Loucy (cell line): ENCODE data around the gene SLC6A2.

Experiments used
- H2AFZ ChIP-seq: fragments of 200-600 bp; sonication (generic); 2 replicates; pipeline ENCODE4 v1.6.0; 2016; ENCODE audit warnings: antibody characterized with exemption, mild to moderate bottlenecking, low read length, moderate library complexity
- H3F3A ChIP-seq: fragments of 200-600 bp; 2 replicates; pipeline ENCODE4 v1.6.0; 2016; ENCODE audit warnings: antibody characterized with exemption, low read depth, mild to moderate bottlenecking
- H3K27me3 ChIP-seq: fragments of 200-600 bp; sonication (generic); 2 replicates; pipeline ENCODE4 v1.6.1; 2014; ENCODE audit warnings: low read length, mild to moderate bottlenecking; ENCODE audit not compliant: insufficient read depth, poor library complexity, severe bottlenecking
- H3K36me3 ChIP-seq: fragments of 200-600 bp; sonication (generic); 2 replicates; pipeline ENCODE4 v1.6.1; 2016; ENCODE audit warnings: low read length; ENCODE audit not compliant: insufficient read depth
- H3K4me1 ChIP-seq: fragments of 200-600 bp; sonication (generic); 2 replicates; pipeline ENCODE4 v1.5.1; 2014; ENCODE audit warnings: low read length, mild to moderate bottlenecking; ENCODE audit not compliant: insufficient read depth, poor library complexity, severe bottlenecking
- H3K4me2 ChIP-seq: fragments of 200-600 bp; sonication (generic); 2 replicates; pipeline ENCODE4 v1.6.0; 2014; ENCODE audit warnings: antibody characterized with exemption, low read length, low read depth, mild to moderate bottlenecking; ENCODE audit not compliant: poor library complexity, severe bottlenecking
- H3K4me3 ChIP-seq: fragments of 200-600 bp; sonication (generic); 2 replicates; pipeline ENCODE4 v1.5.1; 2014; ENCODE audit warnings: low read length, mild to moderate bottlenecking, mixed read lengths; ENCODE audit not compliant: poor library complexity, severe bottlenecking
- H3K79me2 ChIP-seq: fragments of 200-600 bp; sonication (generic); 2 replicates; pipeline ENCODE4 v1.6.1; 2014; ENCODE audit warnings: low read length; ENCODE audit not compliant: insufficient read depth
- H3K9ac ChIP-seq: fragments of 200-600 bp; sonication (generic); 2 replicates; pipeline ENCODE4 v1.6.0; 2014; ENCODE audit warnings: mild to moderate bottlenecking, low read depth, low read length, moderate library complexity; ENCODE audit not compliant: poor library complexity, severe bottlenecking
- H3K9me2 ChIP-seq: fragments of 200-600 bp; sonication (generic); replicated peaks from 2 replicates; pipeline ENCODE4 v1.6.1; 2016; ENCODE audit warnings: low read depth, low read length, mixed read lengths
- H3K9me3 ChIP-seq: fragments of 200-600 bp; sonication (generic); 2 replicates; pipeline ENCODE4 v1.6.1; 2014; ENCODE audit warnings: mild to moderate bottlenecking, antibody characterized with exemption, low read length, low read depth; ENCODE audit not compliant: insufficient read depth
- H4K20me1 ChIP-seq: fragments of 200-600 bp; sonication (generic); 2 replicates; pipeline ENCODE4 v1.6.0; 2014; ENCODE audit warnings: antibody characterized with exemption, low read length, mild to moderate bottlenecking; ENCODE audit not compliant: insufficient read depth, poor library complexity, severe bottlenecking
- CTCF ChIP-seq: fragments of 200-600 bp; sonication (generic); conservative IDR thresholded peaks from 2 replicates; pipeline ENCODE4 v1.5.1; 2014; ENCODE audit warnings: mild to moderate bottlenecking, antibody characterized with exemption, low read length
- EZH2phosphoT487 ChIP-seq: fragments of 200-600 bp; IDR thresholded peaks from 2 replicates; pipeline ENCODE4 v1.6.1; 2018; ENCODE audit warnings: antibody characterized with exemption, mild to moderate bottlenecking, moderate library complexity, borderline replicate concordance

SLC6A2 gene

GRCh38 chr16:55682086-55682485 lies 26.3 kb downstream of the SLC6A2 start:
- no peaks in the 10 kb centered on the region for H3K4me1 ChIP-seq
- H3K9me3 ChIP-seq = no peaks in the 10 kb centered on the region

GRCh38 chr16:55685973-55686372 lies 30.2 kb downstream of the SLC6A2 start:
- no peaks in the 10 kb centered on the region for H3K9me2 ChIP-seq
- no peaks in the 10 kb centered on the region for H4K20me1 ChIP-seq
- no peaks in the 10 kb centered on the region for H3K79me2 ChIP-seq
- no peaks in the 10 kb centered on the region for H3K27me3 ChIP-seq
- no peaks in the 10 kb centered on the region for H3F3A ChIP-seq
- H3K4me1 ChIP-seq = no peaks in the 10 kb centered on the region
- no peak overlapping the region for H3K4me2 ChIP-seq
- H3K9ac ChIP-seq = no peak overlapping the region
- no peak overlapping the region for H3K4me3 ChIP-seq
- no peak overlapping the region for H2AFZ ChIP-seq
- TF ChIP-seq CTCF = no peak
- no peak for TF ChIP-seq EZH2phosphoT487
- H3K36me3 ChIP-seq = no peaks in the 10 kb centered on the region
- H3K9me3 ChIP-seq = no peaks in the 10 kb centered on the region

More at GRCh38 chr16:55682086-55682485, 26.3 kb downstream of the SLC6A2 start:
- no peaks in the 10 kb centered on the region for H3K79me2 ChIP-seq
- H3K27me3 ChIP-seq = no peaks in the 10 kb centered on the region
- H3K4me3 ChIP-seq = no peak overlapping the region
- no peaks in the 10 kb centered on the region for H4K20me1 ChIP-seq
- H2AFZ ChIP-seq = no peak overlapping the region
- no peaks in the 10 kb centered on the region for H3K9me2 ChIP-seq
- no peak overlapping the region for H3K4me2 ChIP-seq
- TF ChIP-seq CTCF (no peak), EZH2phosphoT487 (no peak)
- no peaks in the 10 kb centered on the region for H3K36me3 ChIP-seq
- no peaks in the 10 kb centered on the region for H3F3A ChIP-seq
- no peak overlapping the region for H3K9ac ChIP-seq

- no peaks in the 10 kb centered on the region for H3K79me2 ChIP-seq
- H3K9ac ChIP-seq = no peak overlapping the region
- H2AFZ ChIP-seq = no peak overlapping the region
- H4K20me1 ChIP-seq = no peaks in the 10 kb centered on the region
- TF ChIP-seq CTCF = no peak
- no peak for TF ChIP-seq EZH2phosphoT487
- H3K4me3 ChIP-seq = no peak overlapping the region
- H3K4me1 ChIP-seq = no peaks in the 10 kb centered on the region
- H3K9me3 ChIP-seq = no peaks in the 10 kb centered on the region
- no peaks in the 10 kb centered on the region for H3K36me3 ChIP-seq
- no peaks in the 10 kb centered on the region for H3K27me3 ChIP-seq
- H3F3A ChIP-seq = no peaks in the 10 kb centered on the region
- H3K4me2 ChIP-seq = no peak overlapping the region
- H3K9me2 ChIP-seq = no peaks in the 10 kb centered on the region
These were observed 30.9 kb downstream of the SLC6A2 start for GRCh38 chr16:55686671-55687070.
